WTC11 (cell line): ENCODE data around the gene NOX5.

Experiments
- AFF4 ChIP-seq: sonication (generic); formaldehyde crosslinking; IDR thresholded peaks from 2 replicates; pipeline ENCODE4 v1.8.1; 2023; ENCODE audit warnings: mild to moderate bottlenecking, missing genetic modification reagents, borderline replicate concordance
- CTCF ChIP-seq: fragments of 200-600 bp; IDR thresholded peaks from 2 replicates; pipeline ENCODE4 v1.8.0; 2022; ENCODE audit warnings: antibody characterized with exemption
- ETV6 ChIP-seq: sonication (generic); formaldehyde crosslinking; IDR thresholded peaks from 2 replicates; pipeline ENCODE4 v1.8.1; 2022; ENCODE audit warnings: mild to moderate bottlenecking, missing genetic modification reagents
- FOXJ3 ChIP-seq: sonication (generic); formaldehyde crosslinking; IDR thresholded peaks from 2 replicates; pipeline ENCODE4 v1.9.0; 2021; ENCODE audit warnings: missing genetic modification reagents, mild to moderate bottlenecking, borderline replicate concordance
- FOXP4 ChIP-seq: sonication (generic); formaldehyde crosslinking; IDR thresholded peaks from 2 replicates; pipeline ENCODE4 v1.8.0; 2022; ENCODE audit warnings: mild to moderate bottlenecking, missing genetic modification reagents
- GTF2I ChIP-seq: fragments of 250-450 bp; sonication (Bioruptor Pico); conservative IDR thresholded peaks from 2 replicates; pipeline ENCODE4 v1.4.0; 2021; ENCODE audit warnings: mild to moderate bottlenecking
- MLX ChIP-seq: sonication (generic); formaldehyde crosslinking; IDR thresholded peaks from 2 replicates; pipeline ENCODE4 v1.8.1; 2023; ENCODE audit warnings: mild to moderate bottlenecking, missing genetic modification reagents, moderate library complexity
- NFE2L1 ChIP-seq: sonication (generic); formaldehyde crosslinking; IDR thresholded peaks from 2 replicates; pipeline ENCODE4 v1.8.1; 2023; ENCODE audit warnings: missing genetic modification reagents
- NR2C2 ChIP-seq: sonication (generic); formaldehyde crosslinking; IDR thresholded peaks from 2 replicates; pipeline ENCODE4 v1.8.0; 2022; ENCODE audit warnings: mild to moderate bottlenecking, missing genetic modification reagents
- PRDM15 ChIP-seq: sonication (generic); formaldehyde crosslinking; IDR thresholded peaks from 2 replicates; pipeline ENCODE4 v1.8.0; 2022; ENCODE audit warnings: missing genetic modification reagents
- TCF7 ChIP-seq: sonication (generic); formaldehyde crosslinking; IDR thresholded peaks from 2 replicates; pipeline ENCODE4 v1.8.0; 2022; ENCODE audit warnings: mild to moderate bottlenecking, low read depth, missing genetic modification reagents, moderate library complexity
- ZNF121 ChIP-seq: sonication (generic); formaldehyde crosslinking; IDR thresholded peaks from 2 replicates; pipeline ENCODE4 v1.8.0; 2023; ENCODE audit warnings: missing genetic modification reagents
- ZNF138 ChIP-seq: sonication (generic); formaldehyde crosslinking; conservative IDR thresholded peaks from 2 replicates; pipeline ENCODE4 v1.8.1; 2022; ENCODE audit warnings: mild to moderate bottlenecking, moderate library complexity, missing genetic modification reagents
- ZNF219 ChIP-seq: sonication (generic); formaldehyde crosslinking; IDR thresholded peaks from 2 replicates; pipeline ENCODE4 v1.8.0; 2023; ENCODE audit warnings: missing genetic modification reagents, mild to moderate bottlenecking, borderline replicate concordance

- TF ChIP-seq CTCF (no peak), FOXP4 (CRISPR knock-in tag) (no peak), ZNF121 (CRISPR knock-in tag) (no peak), GTF2I (no peak), PRDM15 (no peak), FOXJ3 (CRISPR knock-in tag) (no peak), MLX (CRISPR knock-in tag) (no peak), NR2C2 (CRISPR knock-in tag) (no peak), AFF4 (CRISPR knock-in tag) (no peak), ZNF219 (CRISPR knock-in tag) (no peak), ZNF138 (CRISPR knock-in tag) (no peak), NFE2L1 (CRISPR knock-in tag) (no peak), ETV6 (CRISPR knock-in tag) (no peak), TCF7 (no peak)
Observed at GRCh38 chr15:69060041-69060481, 45.6 kb downstream of the NOX5 start.
